HAP-1 (cell line): ENCODE measurements around the gene WSCD1.

Experiments
- DNase-seq, 2 experiments: peaks; one replicate each; pipeline ENCODE4 v3.0.0-alpha.2; 2016 to 2020; ENCODE audit warnings: low spot score in 2 of 2
- H3K27me3 ChIP-seq: fragments of 250-450 bp; sonication (Bioruptor Pico); 2 replicates; pipeline ENCODE4 v1.5.1; 2020; ENCODE audit warnings: low read depth, mild to moderate bottlenecking, moderate library complexity
- H3K36me3 ChIP-seq: fragments of 250-450 bp; sonication (Bioruptor Pico); replicated peaks from 2 replicates; pipeline ENCODE4 v1.5.1; 2020; ENCODE audit warnings: mild to moderate bottlenecking
- H3K4me1 ChIP-seq: fragments of 250-450 bp; sonication (Bioruptor Pico); 2 replicates; pipeline ENCODE4 v1.5.1; 2020; ENCODE audit warnings: mild to moderate bottlenecking
- H3K4me3 ChIP-seq: fragments of 250-450 bp; sonication (Bioruptor Pico); 2 replicates; pipeline ENCODE4 v1.5.1; 2020; ENCODE audit warnings: mild to moderate bottlenecking, moderate library complexity
- H3K9me3 ChIP-seq: fragments of 250-450 bp; sonication (Bioruptor Pico); 2 replicates; pipeline ENCODE4 v1.5.1; 2020; ENCODE audit warnings: mild to moderate bottlenecking, moderate library complexity
- in situ Hi-C: fragments of 300-500 bp; cut with MboI; formaldehyde crosslinking; loops from 3 replicates; pipeline ENCODE4 v1.14.3; 2020; ENCODE audit warnings: low sequenced_read_pairs, inconsistent platforms, mixed read lengths

The WSCD1 gene

GRCh38 chr17:6110088-6110487 is 39.9 kb downstream of the WSCD1 start:
- no peaks in the 10 kb centered on the region for H3K27me3 ChIP-seq
- no peaks in the 10 kb centered on the region for H3K4me1 ChIP-seq
- no peaks in the 10 kb centered on the region for H3K9me3 ChIP-seq
- DNase-seq, result no peak
- in situ Hi-C loops, result no loop called here
- H3K36me3 ChIP-seq, result peaks cover 5% of the 10 kb centered on the region; the same call in 1 of the 2 replicates
- no peak overlapping the region for H3K4me3 ChIP-seq

GRCh38 chr17:6110592-6110991 is 40.4 kb downstream of the WSCD1 start:
- peaks cover 5% of the 10 kb centered on the region; the same call in 1 of the 2 replicates for H3K36me3 ChIP-seq
- H3K9me3 ChIP-seq, result no peaks in the 10 kb centered on the region
- no peaks in the 10 kb centered on the region for H3K4me1 ChIP-seq
- in situ Hi-C loops, result no loop called here
- H3K4me3 ChIP-seq, result no peak overlapping the region
- no peak for DNase-seq
- H3K27me3 ChIP-seq, result no peaks in the 10 kb centered on the region

GRCh38 chr17:6120351-6120750 is 50.2 kb downstream of the WSCD1 start:
- DNase-seq, result no peak
- H3K4me3 ChIP-seq, result no peak overlapping the region
- in situ Hi-C loops, result no loop called here
- no peaks in the 10 kb centered on the region; the same call in 1 of the 2 replicates for H3K36me3 ChIP-seq
- H3K4me1 ChIP-seq, result no peaks in the 10 kb centered on the region
- H3K27me3 ChIP-seq, result no peaks in the 10 kb centered on the region
- no peaks in the 10 kb centered on the region for H3K9me3 ChIP-seq

DNA sequence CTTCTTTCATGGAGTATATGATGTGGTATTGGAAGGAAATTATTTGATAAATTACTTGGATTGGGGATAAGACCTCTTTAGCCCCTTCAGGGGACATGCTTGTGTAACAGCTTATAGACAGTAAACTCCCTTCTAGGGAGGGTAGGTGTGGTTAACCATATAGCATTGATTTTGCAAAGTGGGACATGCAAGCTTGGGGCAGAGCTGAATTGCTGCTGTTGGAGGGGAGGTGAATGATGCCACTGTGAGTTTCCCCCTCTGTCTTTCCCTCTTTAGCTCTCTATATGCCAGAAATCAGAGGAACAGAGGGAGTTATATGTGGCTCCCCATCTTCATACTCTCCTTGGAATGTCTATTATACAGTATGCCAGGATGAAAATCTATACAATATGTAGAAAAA is 54.7 kb downstream of the WSCD1 start:
- H3K4me1 ChIP-seq, result no peaks in the 10 kb centered on the region
- no peaks in the 10 kb centered on the region for H3K27me3 ChIP-seq
- no peaks in the 10 kb centered on the region for H3K9me3 ChIP-seq
- in situ Hi-C loops, result no loop called here
- H3K36me3 ChIP-seq, result no peaks in the 10 kb centered on the region; the same call in 1 of the 2 replicates
- no peak for DNase-seq
- no peak overlapping the region for H3K4me3 ChIP-seq

DNA sequence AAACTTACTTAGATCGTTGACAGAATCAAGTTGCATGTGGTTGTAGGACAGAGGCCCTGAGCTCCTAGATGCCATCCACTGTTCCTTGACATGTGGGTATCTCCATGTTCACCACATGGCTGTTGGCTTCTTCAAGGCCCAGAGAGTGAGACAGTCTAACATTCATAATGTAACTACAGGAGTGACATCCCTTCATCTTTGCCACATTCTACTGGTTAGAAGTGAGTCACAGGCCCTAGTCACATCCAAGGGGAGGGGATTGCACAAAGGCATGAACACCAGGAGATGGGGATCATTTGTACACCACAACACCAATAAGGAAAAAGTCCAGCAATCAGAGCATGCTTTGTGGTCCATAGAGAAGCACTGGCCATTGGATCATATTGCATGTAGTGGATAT is 56.6 kb downstream of the WSCD1 start:
- Histone ChIP-seq H3K4me3 (no peak overlapping the region), H3K4me1 (no peaks in the 10 kb centered on the region), H3K27me3 (no peaks in the 10 kb centered on the region), H3K36me3 (no peaks in the 10 kb centered on the region), H3K9me3 (no peaks in the 10 kb centered on the region)
- in situ Hi-C loops, result no loop called here
- no peak for DNase-seq

- Histone ChIP-seq H3K4me3 (no peak overlapping the region), H3K9me3 (no peaks in the 10 kb centered on the region), H3K27me3 (no peaks in the 10 kb centered on the region), H3K4me1 (no peaks in the 10 kb centered on the region), H3K36me3 (no peaks in the 10 kb centered on the region)
- in situ Hi-C loops, result no loop called here
- DNase-seq, result no peak
Measured at GRCh38 chr17:6134721-6135120, 64.5 kb downstream of the WSCD1 start.

- in situ Hi-C loops, result no loop called here
- Histone ChIP-seq H3K27me3 (no peaks in the 10 kb centered on the region), H3K9me3 (no peaks in the 10 kb centered on the region), H3K36me3 (no peaks in the 10 kb centered on the region), H3K4me3 (no peak overlapping the region), H3K4me1 (no peaks in the 10 kb centered on the region)
- DNase-seq, result no peak
Measured at GRCh38 chr17:6135236-6135635, 65.1 kb downstream of the WSCD1 start.

DNA sequence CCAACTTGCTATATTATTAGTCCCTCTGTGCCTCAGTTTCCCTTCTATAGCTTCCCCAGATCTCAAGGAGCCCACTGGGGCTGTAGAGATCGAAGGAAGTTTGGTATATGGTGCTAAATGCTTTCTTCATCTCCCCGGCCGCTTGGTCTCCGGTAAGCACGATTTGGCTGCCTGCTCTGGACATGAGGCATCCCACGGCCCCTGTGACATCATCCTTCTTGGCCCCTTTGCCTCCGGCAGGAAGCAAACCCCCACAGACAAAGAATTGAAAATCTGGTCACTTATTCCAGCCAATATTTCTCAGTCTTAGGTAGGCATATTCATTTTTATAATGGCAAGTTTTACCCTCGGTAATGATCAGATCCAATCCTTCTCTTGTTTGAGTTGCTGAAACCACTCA is 65.8 kb downstream of the WSCD1 start:
- no peak for DNase-seq
- H3K36me3 ChIP-seq, result no peaks in the 10 kb centered on the region
- no peaks in the 10 kb centered on the region for H3K27me3 ChIP-seq
- no peaks in the 10 kb centered on the region for H3K9me3 ChIP-seq
- no peak overlapping the region for H3K4me3 ChIP-seq
- H3K4me1 ChIP-seq, result no peaks in the 10 kb centered on the region
- in situ Hi-C loops, result no loop called here

DNA sequence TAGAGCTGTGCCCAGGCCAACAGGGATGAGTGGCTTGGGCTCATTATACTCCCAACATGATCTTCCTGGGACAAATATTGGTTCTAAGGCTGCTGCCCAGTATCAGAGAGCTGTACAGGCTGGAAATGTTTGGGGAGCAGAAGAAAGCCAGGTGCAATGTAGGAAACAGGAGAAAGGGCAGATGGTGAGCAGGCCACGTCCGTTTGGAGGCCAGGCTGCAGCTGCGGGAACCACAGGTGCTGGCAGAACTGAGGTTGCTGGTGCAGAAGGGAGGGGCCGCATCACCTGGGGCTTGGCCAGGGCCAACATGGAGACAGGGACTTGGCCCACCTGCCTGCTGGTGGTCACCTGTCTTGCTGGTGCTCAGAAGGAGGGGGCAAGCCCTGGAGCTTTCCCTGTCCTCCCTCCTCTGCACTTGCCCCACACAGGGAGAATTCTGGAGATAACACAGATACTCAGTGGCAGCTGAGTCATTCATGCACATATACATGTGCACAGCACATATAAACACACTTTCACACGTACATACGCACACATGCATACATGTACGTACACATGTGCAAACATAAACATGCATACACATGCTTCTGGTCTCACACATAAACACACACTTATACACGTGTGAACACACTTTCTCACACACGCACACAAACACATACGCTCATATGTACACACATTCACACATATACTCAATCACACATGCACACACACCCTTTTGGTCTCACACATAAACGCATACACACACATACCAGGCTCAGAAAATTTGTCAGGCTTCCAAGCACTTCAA is 67.7 kb downstream of the WSCD1 start:
- in situ Hi-C loops, result no loop called here
- DNase-seq, result no peak

DNA sequence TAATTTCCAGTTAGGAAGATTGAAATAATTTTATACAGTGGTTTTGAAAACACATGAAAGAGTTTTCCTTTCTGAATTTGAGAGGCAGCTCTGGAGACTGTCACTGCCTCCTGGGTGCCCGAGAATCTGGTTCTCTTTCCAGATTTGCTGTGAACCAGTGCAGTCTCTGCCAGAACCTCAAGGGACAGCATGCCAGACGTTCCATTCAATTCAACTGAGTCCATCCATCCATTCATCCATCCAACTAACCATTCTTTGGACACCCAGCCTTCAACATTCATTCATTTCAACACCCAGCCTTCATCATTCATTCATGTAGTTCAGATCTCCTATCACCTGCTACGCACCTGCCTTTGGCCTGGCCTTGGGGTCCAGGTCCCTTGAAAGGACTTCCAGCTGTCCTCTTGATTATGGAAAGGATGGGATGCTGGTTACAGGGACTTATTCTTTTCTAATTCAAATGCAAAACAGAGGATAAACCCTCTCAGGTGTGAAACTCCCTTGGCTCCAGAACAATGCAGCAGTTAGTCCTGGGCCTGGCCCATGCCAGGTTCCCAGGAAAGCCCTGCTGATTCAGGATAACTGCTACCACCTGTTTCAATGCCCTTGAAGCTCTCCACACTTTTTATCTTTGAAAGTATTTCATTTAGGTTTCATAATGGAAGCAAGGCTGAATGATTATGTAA is 68.7 kb downstream of the WSCD1 start:
- no peak overlapping the region for H3K4me3 ChIP-seq
- no peak for DNase-seq
- in situ Hi-C loops, result no loop called here
- no peaks in the 10 kb centered on the region for H3K4me1 ChIP-seq
- no peaks in the 10 kb centered on the region; the same call in 1 of the 2 replicates for H3K27me3 ChIP-seq
- H3K9me3 ChIP-seq, result no peaks in the 10 kb centered on the region
- H3K36me3 ChIP-seq, result no peaks in the 10 kb centered on the region

More for the DNA sequence above, 67.7 kb downstream of the WSCD1 start:
- Histone ChIP-seq H3K4me1 (no peaks in the 10 kb centered on the region), H3K9me3 (no peaks in the 10 kb centered on the region), H3K27me3 (no peaks in the 10 kb centered on the region; the same call in 1 of the 2 replicates), H3K36me3 (no peaks in the 10 kb centered on the region), H3K4me3 (no peak overlapping the region)

- no peak for DNase-seq
- Histone ChIP-seq H3K36me3 (no peaks in the 10 kb centered on the region), H3K4me1 (no peaks in the 10 kb centered on the region), H3K27me3 (no peaks in the 10 kb centered on the region; the same call in 1 of the 2 replicates), H3K4me3 (no peak overlapping the region), H3K9me3 (no peaks in the 10 kb centered on the region)
- in situ Hi-C loops, result no loop called here
Measured at GRCh38 chr17:6139447-6139832, 69.3 kb downstream of the WSCD1 start.

- Histone ChIP-seq H3K4me3 (no peak overlapping the region), H3K9me3 (no peaks in the 10 kb centered on the region), H3K36me3 (no peaks in the 10 kb centered on the region), H3K27me3 (no peaks in the 10 kb centered on the region; the same call in 1 of the 2 replicates), H3K4me1 (no peaks in the 10 kb centered on the region)
- no peak for DNase-seq
- in situ Hi-C loops, result no loop called here
Measured at GRCh38 chr17:6140188-6140587, 70.0 kb downstream of the WSCD1 start.

- Histone ChIP-seq H3K36me3 (no peaks in the 10 kb centered on the region), H3K27me3 (no peaks in the 10 kb centered on the region; the same call in 1 of the 2 replicates), H3K9me3 (no peaks in the 10 kb centered on the region), H3K4me1 (no peaks in the 10 kb centered on the region), H3K4me3 (no peak overlapping the region)
- DNase-seq, result no peak
- in situ Hi-C loops, result no loop called here
Measured at GRCh38 chr17:6140728-6141330, 70.7 kb downstream of the WSCD1 start.

GRCh38 chr17:6142701-6143100 is 72.5 kb downstream of the WSCD1 start:
- no peak for DNase-seq
- H3K36me3 ChIP-seq, result no peaks in the 10 kb centered on the region
- in situ Hi-C loops, result no loop called here
- no peaks in the 10 kb centered on the region for H3K4me1 ChIP-seq
- no peak overlapping the region for H3K4me3 ChIP-seq
- no peaks in the 10 kb centered on the region; the same call in 1 of the 2 replicates for H3K27me3 ChIP-seq
- H3K9me3 ChIP-seq, result no peaks in the 10 kb centered on the region
